ENCODE data around the gene MCTP1.

MCTP1 gene

GRCh38 chr5:94928891-94929290 lies 356.0 kb downstream of the MCTP1 start:
- DNase-seq, result no peak

GRCh38 chr5:94920570-94920969 lies 364.3 kb downstream of the MCTP1 start:
- no peak for DNase-seq

GRCh38 chr5:94916619-94917018 lies 368.3 kb downstream of the MCTP1 start:
- no peak for DNase-seq

GRCh38 chr5:94911276-94911675 lies 373.6 kb downstream of the MCTP1 start:
- no peak for DNase-seq

GRCh38 chr5:94910721-94911120 lies 374.2 kb downstream of the MCTP1 start:
- no peak for DNase-seq

GRCh38 chr5:94908889-94909480 lies 375.9 kb downstream of the MCTP1 start:
- peak; percentile 38 for DNase-seq

- peak; percentile 17 for DNase-seq
Measured at GRCh38 chr5:94906750-94907149, 378.1 kb downstream of the MCTP1 start.

GRCh38 chr5:94903726-94904125 lies 381.2 kb downstream of the MCTP1 start:
- DNase-seq, result peak; percentile 28

- peak; percentile 67 for DNase-seq
Measured at GRCh38 chr5:94901191-94901979, 383.5 kb downstream of the MCTP1 start.

GRCh38 chr5:94900006-94900505 lies 384.8 kb downstream of the MCTP1 start:
- DNase-seq, result no peak

- peak; percentile 16 for DNase-seq
Measured at GRCh38 chr5:94893412-94894135, 391.3 kb downstream of the MCTP1 start.

- no peak for DNase-seq
Measured at GRCh38 chr5:94891972-94892371, 392.9 kb downstream of the MCTP1 start.

GRCh38 chr5:94891565-94891964 lies 393.3 kb downstream of the MCTP1 start:
- no peak for DNase-seq

GRCh38 chr5:94890907-94891306 lies 394.0 kb downstream of the MCTP1 start:
- DNase-seq, result no peak

GRCh38 chr5:94888674-94889073 lies 396.2 kb downstream of the MCTP1 start:
- no peak for DNase-seq

GRCh38 chr5:94885931-94886330 lies 399.0 kb downstream of the MCTP1 start:
- DNase-seq, result no peak

GRCh38 chr5:94884311-94884710 lies 400.6 kb downstream of the MCTP1 start:
- no peak for DNase-seq

- no peak for DNase-seq
Measured at GRCh38 chr5:94872526-94872925, 412.4 kb downstream of the MCTP1 start.

GRCh38 chr5:94870511-94871183 lies 414.2 kb downstream of the MCTP1 start:
- no peak for DNase-seq

GRCh38 chr5:94869921-94870320 lies 415.0 kb downstream of the MCTP1 start:
- no peak for DNase-seq

GRCh38 chr5:94863951-94864350 lies 420.9 kb downstream of the MCTP1 start:
- no peak for DNase-seq

- peak; percentile 4 for DNase-seq
Measured at GRCh38 chr5:94857111-94857510, 427.8 kb downstream of the MCTP1 start.

- DNase-seq, result no peak
Measured at GRCh38 chr5:94856257-94856800, 428.6 kb downstream of the MCTP1 start.
